Adrenal gland (tissue), 12 donors: ENCODE data around the gene TMEM170A. TPM values are rescaled to one million over a fixed set of nuclear protein-coding genes. Genes with fewer than 3 reads are reported as not detected.

Source experiments
- DNase-seq, 7 donors: peaks; one replicate each; pipeline ENCODE4 v3.0.0-alpha.2; 2019 to 2020
- H3K27ac ChIP-seq, 5 donors: fragments of 200-600 bp; sonication (generic) in 4 of 5; 1 replicate in 3 of 5; 2 replicates in 2 of 5; pipeline versions ENCODE4 v1.5.1 to v1.8.0; 2016 to 2020; ENCODE audit warnings: mild to moderate bottlenecking in 1 of 5
- H3K27me3 ChIP-seq: fragments of 200-600 bp; 2 replicates; pipeline ENCODE4 v1.8.0; 2021
- H3K36me3 ChIP-seq, 2 donors: fragments of 200-600 bp; replicated peaks in 1 of 2; 1 replicate in 1 of 2; 2 replicates in 1 of 2; pipeline versions ENCODE4 v1.5.1 to v1.8.0; 2018 to 2022
- H3K4me1 ChIP-seq, 2 donors: fragments of 200-600 bp; replicated peaks in 1 of 2; 1 replicate in 1 of 2; 2 replicates in 1 of 2; pipeline versions ENCODE4 v1.5.1 to v1.8.0; 2018 to 2021
- H3K4me3 ChIP-seq, 4 donors: fragments of 200-600 bp; sonication (generic) in 3 of 4; one replicate each; pipeline ENCODE4 v1.5.1; 2016 to 2018
- H3K9me3 ChIP-seq, 3 donors: fragments of 200-600 bp; sonication (generic) in 1 of 3; replicated peaks in 1 of 3; 1 replicate in 2 of 3; 2 replicates in 1 of 3; pipeline versions ENCODE4 v1.5.1 to v1.8.0; 2016 to 2021
- POLR2A ChIP-seq, 2 donors: fragments of 450-650 bp; IDR thresholded peaks; one replicate each; pipeline ENCODE4 v1.6.1; 2017; ENCODE audit warnings: antibody characterized with exemption in 2 of 2, mild to moderate bottlenecking in 2 of 2, moderate library complexity in 1 of 2
- whole genome bisulfite sequencing, 4 donors: extraction: QIAGEN DNeasy Blood & Tissue Kit in 2 of 4; methylation state at CpG; one replicate each; pipeline versions ENCODE4 v1.1.5 to v1.1.7; 2013 to 2017; 5-methylcytosine and 5-hydroxymethylcytosine counted together
- intact Hi-C, 2 donors: fragments of 100-400 bp; cut with DNase I; formaldehyde crosslinking; loops; one replicate each; pipeline versions ENCODE4 v1.14.1 to v1.15.0; 2022 to 2023
- polyA plus RNA-seq, 3 donors: library from polyadenylated mRNA; stranded (reverse); fragments of 200-250 nt in 2 of 3; fragments of 350-450 nt in 1 of 3; fragmentation: Illumina TruSeq in 1 of 3; extraction: RNeasy Lipid Tissue Mini Kit (QIAGEN cat#74804) in 1 of 3; gene quantifications; one replicate each; pipeline ENCODE4 v1.2.3, GENCODE V29; 2013 to 2014
- total RNA-seq, 9 donors: library from RNA; depleted of rRNA in 4 of 9; stranded (reverse); fragments of >200 nt in 4 of 9; fragments of 120-200 nt in 1 of 9; fragmentation: NEBNext Ultra II Directional in 1 of 9; extraction: Animal tissue kit (Norgen Biotek cat#: 25700) in 1 of 9; gene quantifications; one replicate each; pipeline versions ENCODE4 v1.1.0 to v1.2.4, GENCODE V29; 2013 to 2023
- TF ChIP-seq, protein P1 (sequence below), 6 experiments: fragments of 450-650 bp in 4 of 6; fragments of 200-600 bp in 2 of 6; sonication (generic) in 1 of 6; IDR thresholded peaks; 1 replicate in 5 of 6; 2 replicates in 1 of 6; pipeline versions ENCODE4 v1.5.1 to v1.8.0; 2016 to 2021; ENCODE audit warnings: antibody characterized with exemption in 6 of 6, mild to moderate bottlenecking in 2 of 6, moderate library complexity in 1 of 6
- donor health status: healthy with polysubstance abuse.
- donor health status: Bipolar disorder and iron deficiency.
- donor health status: DM: yes; HTN: yes; CAD: no.
- donor health status: DM: no; HTN: no; CAD: no.
- donor health status: DM: no; HTN: no; CAD: no.
- donor health status: DM: yes; HTN: yes; CAD: no.

Gene TMEM170A
- total and polyA plus RNA-seq, 12 donors, result 5.4 to 40.7 (median 22.4) TPM

DNA sequence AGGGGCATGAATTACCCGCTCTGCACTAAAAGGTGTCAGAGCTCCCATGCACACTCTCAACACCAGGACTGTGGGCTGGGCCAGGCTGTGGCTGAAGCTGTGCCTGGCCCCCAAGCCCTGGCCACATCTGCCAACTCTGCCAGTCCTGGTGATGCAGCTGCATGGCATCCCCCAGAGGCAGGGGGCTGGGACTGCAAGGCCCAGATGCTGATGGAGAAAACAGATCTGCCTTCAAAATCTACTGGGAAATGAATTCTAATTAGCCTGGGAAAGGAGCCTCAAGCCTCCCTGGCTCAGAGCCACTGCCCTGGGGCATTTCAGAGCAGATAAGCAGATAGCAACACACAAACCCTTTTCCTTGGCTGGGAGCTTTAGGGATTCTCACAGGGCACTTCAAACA, 27.4 kb upstream of the TMEM170A start:
- intact Hi-C loops, result no loop called here
- WGBS, 4 donors, result 67 to 82% (median 71%) methylated on average over 1 of the region's 1 CpG
- Histone ChIP-seq H3K27ac (peak overlapping the region in 2 of 5 donors; percentile 32 to 46), H3K4me3 (no peak overlapping the region), H3K4me1 (peaks cover 20 to 39% of the 10 kb centered on the region in 2 donors), H3K9me3 (no peaks in the 10 kb centered on the region), H3K36me3 (no peaks in the 10 kb centered on the region), H3K27me3 (no peaks in the 10 kb centered on the region)
- peak in 6 of 7 donors; percentile 51 to 78 (median 70) for DNase-seq
- TF ChIP-seq POLR2A (IDR thresholded peaks at IDR 0.05), result no peak
- TF ChIP-seq, protein P1, sequence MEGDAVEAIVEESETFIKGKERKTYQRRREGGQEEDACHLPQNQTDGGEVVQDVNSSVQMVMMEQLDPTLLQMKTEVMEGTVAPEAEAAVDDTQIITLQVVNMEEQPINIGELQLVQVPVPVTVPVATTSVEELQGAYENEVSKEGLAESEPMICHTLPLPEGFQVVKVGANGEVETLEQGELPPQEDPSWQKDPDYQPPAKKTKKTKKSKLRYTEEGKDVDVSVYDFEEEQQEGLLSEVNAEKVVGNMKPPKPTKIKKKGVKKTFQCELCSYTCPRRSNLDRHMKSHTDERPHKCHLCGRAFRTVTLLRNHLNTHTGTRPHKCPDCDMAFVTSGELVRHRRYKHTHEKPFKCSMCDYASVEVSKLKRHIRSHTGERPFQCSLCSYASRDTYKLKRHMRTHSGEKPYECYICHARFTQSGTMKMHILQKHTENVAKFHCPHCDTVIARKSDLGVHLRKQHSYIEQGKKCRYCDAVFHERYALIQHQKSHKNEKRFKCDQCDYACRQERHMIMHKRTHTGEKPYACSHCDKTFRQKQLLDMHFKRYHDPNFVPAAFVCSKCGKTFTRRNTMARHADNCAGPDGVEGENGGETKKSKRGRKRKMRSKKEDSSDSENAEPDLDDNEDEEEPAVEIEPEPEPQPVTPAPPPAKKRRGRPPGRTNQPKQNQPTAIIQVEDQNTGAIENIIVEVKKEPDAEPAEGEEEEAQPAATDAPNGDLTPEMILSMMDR (IDR thresholded peaks at IDR 0.05), result peak in 1 of 6 experiments; percentile 25

- intact Hi-C loops, result no loop called here
- Histone ChIP-seq H3K9me3 (no peaks in the 10 kb centered on the region), H3K27ac (peak overlapping the region; percentile 23 to 88 (median 77)), H3K27me3 (no peaks in the 10 kb centered on the region), H3K4me3 (no peak overlapping the region), H3K4me1 (peaks cover 27 to 41% of the 10 kb centered on the region in 2 donors), H3K36me3 (no peaks in the 10 kb centered on the region)
- TF ChIP-seq, protein P1 (IDR thresholded peaks at IDR 0.05), result no peak
- peak in 1 of 2 donors; percentile 73 for TF ChIP-seq POLR2A (IDR thresholded peaks at IDR 0.05)
- 50 to 62% (median 55%) methylated on average over 2 of the region's 2 CpGs for WGBS, 4 donors
- peak in 6 of 7 donors; percentile 69 to 75 (median 73) for DNase-seq
Observed at GRCh38 chr16:75488322-75488721, 23.8 kb upstream of the TMEM170A start.

- no peak for DNase-seq
- intact Hi-C loops, result no loop called here
- Histone ChIP-seq H3K9me3 (no peaks in the 10 kb centered on the region), H3K4me3 (no peak overlapping the region), H3K36me3 (no peaks in the 10 kb centered on the region), H3K27me3 (no peaks in the 10 kb centered on the region), H3K4me1 (peaks cover 22 to 34% of the 10 kb centered on the region in 2 donors), H3K27ac (no peak overlapping the region)
- no peak for TF ChIP-seq POLR2A (IDR thresholded peaks at IDR 0.05)
- TF ChIP-seq, protein P1 (IDR thresholded peaks at IDR 0.05), result no peak
- 77 to 95% (median 91%) methylated on average over 2 of the region's 2 CpGs for WGBS, 4 donors
Observed at GRCh38 chr16:75486676-75487313, 22.3 kb upstream of the TMEM170A start.

DNA sequence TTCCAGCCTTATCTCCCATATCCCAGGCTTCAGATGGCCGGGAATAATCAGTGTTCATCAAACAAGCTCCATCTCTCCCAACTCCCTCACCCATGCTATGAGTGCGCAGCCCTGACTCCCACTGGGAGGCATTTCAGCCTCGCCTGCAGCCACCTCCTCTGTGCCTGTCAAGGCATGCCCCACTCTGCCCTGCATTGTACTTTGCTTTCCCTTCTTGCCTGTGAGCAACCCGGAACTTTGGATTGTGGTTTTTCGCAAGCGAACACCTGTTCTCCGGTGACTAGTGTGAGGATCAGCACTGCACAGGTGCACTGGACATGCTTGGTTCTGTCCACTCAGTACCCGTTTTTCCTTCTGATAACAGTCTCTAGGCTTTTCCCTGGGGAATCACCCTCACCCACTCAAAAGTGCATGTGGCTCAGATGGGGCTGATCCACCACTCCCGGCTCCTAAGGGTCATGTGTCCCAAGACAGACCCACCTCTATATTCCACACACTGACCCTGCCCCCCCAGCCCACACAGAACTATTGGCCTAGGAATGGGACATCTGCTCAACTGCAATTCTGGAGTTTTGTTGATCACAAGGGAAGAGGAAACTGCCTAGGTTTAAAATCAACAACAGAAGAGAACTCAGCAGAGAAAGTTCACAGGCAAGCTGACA, 21.7 kb upstream of the TMEM170A start:
- H3K9me3 ChIP-seq, result no peaks in the 10 kb centered on the region
- TF ChIP-seq, protein P1 (IDR thresholded peaks at IDR 0.05), result no peak
- TF ChIP-seq POLR2A (IDR thresholded peaks at IDR 0.05), result no peak
- peaks cover 22 to 31% of the 10 kb centered on the region in 2 donors for H3K4me1 ChIP-seq
- no peaks in the 10 kb centered on the region for H3K27me3 ChIP-seq
- intact Hi-C loops, result no loop called here
- H3K27ac ChIP-seq, result peak overlapping the region in 3 of 5 donors; percentile 56 to 79 (median 74)
- 88 to 92% (median 90%) methylated on average over 8 to 9 of the region's 9 CpGs for WGBS, 4 donors
- H3K4me3 ChIP-seq, result no peak overlapping the region
- no peaks in the 10 kb centered on the region for H3K36me3 ChIP-seq
- DNase-seq, result no peak
